SH-SY5Y (cell line): ENCODE data around the gene BLOC1S5.

Experiments
- GATA2 ChIP-seq: IDR thresholded peaks from 2 replicates; pipeline ENCODE4 v1.6.1; 2011; ENCODE audit warnings: mild to moderate bottlenecking, low read depth, low read length
- GATA3 ChIP-seq: IDR thresholded peaks from 2 replicates; pipeline ENCODE4 v1.6.1; 2011; ENCODE audit warnings: low read depth, mild to moderate bottlenecking, low read length, moderate library complexity

The BLOC1S5 gene

GRCh38 chr6:8027965-8028651 is 36.1 kb downstream of the BLOC1S5 start:
- TF ChIP-seq GATA2 (no peak), GATA3 (no peak)

- TF ChIP-seq GATA3 = no peak
- TF ChIP-seq GATA2 = no peak
Measured at GRCh38 chr6:8026800-8027199, 37.4 kb downstream of the BLOC1S5 start.

GRCh38 chr6:8025191-8025590 is 39.0 kb downstream of the BLOC1S5 start:
- no peak for TF ChIP-seq GATA2
- TF ChIP-seq GATA3 = no peak

- TF ChIP-seq GATA2 (no peak), GATA3 (no peak)
Measured at GRCh38 chr6:8023638-8024037, 40.6 kb downstream of the BLOC1S5 start.

GRCh38 chr6:8020083-8020482 is 44.1 kb downstream of the BLOC1S5 start:
- TF ChIP-seq GATA2 (no peak), GATA3 (no peak)

- no peak for TF ChIP-seq GATA2
- no peak for TF ChIP-seq GATA3
Measured at GRCh38 chr6:8017705-8018104, 46.5 kb downstream of the BLOC1S5 start.

GRCh38 chr6:8017276-8017701 is 46.9 kb downstream of the BLOC1S5 start:
- no peak for TF ChIP-seq GATA3
- no peak for TF ChIP-seq GATA2

- TF ChIP-seq GATA3 (no peak), GATA2 (no peak)
Measured at GRCh38 chr6:8014947-8015346, 49.2 kb downstream of the BLOC1S5 start.

- TF ChIP-seq GATA2 = no peak
- TF ChIP-seq GATA3 = no peak
Measured at GRCh38 chr6:8013763-8014162, 50.4 kb downstream of the BLOC1S5 start.

- TF ChIP-seq GATA2 (no peak), GATA3 (no peak)
Measured at GRCh38 chr6:8006208-8006607, 58.0 kb downstream of the BLOC1S5 start.

- no peak for TF ChIP-seq GATA2
- no peak for TF ChIP-seq GATA3
Measured at GRCh38 chr6:8005136-8005535, 59.1 kb downstream of the BLOC1S5 start.

GRCh38 chr6:8000636-8001035 is 63.6 kb downstream of the BLOC1S5 start:
- TF ChIP-seq GATA2 (no peak), GATA3 (no peak)

GRCh38 chr6:8000188-8000596 is 64.0 kb downstream of the BLOC1S5 start:
- TF ChIP-seq GATA2 = no peak
- no peak for TF ChIP-seq GATA3

- no peak for TF ChIP-seq GATA3
- TF ChIP-seq GATA2 = no peak
Measured at GRCh38 chr6:7999201-7999600, 65.0 kb downstream of the BLOC1S5 start.

GRCh38 chr6:7998103-7998725 is 66.0 kb downstream of the BLOC1S5 start:
- TF ChIP-seq GATA2 (no peak), GATA3 (no peak)
